NB4 (cell line): ENCODE results near the gene ARHGEF38.

Experiments
- MYC ChIP-seq: IDR thresholded peaks from 2 replicates; pipeline ENCODE4 v1.6.1; 2011; ENCODE audit warnings: low read depth, low read length
- POLR2A ChIP-seq: IDR thresholded peaks from 2 replicates; pipeline ENCODE4 v1.6.1; 2011; ENCODE audit warnings: mild to moderate bottlenecking; ENCODE audit not compliant: insufficient read length; ENCODE audit errors: extremely low read depth
- TF ChIP-seq, protein P1 (sequence below): IDR thresholded peaks from one replicate; pipeline ENCODE4 v1.5.1; 2012; ENCODE audit warnings: low read depth, low read length
- TF ChIP-seq, protein P2 (sequence below): IDR thresholded peaks from 2 replicates; pipeline ENCODE4 v1.6.1; 2011; ENCODE audit warnings: low read depth, low read length

DNA sequence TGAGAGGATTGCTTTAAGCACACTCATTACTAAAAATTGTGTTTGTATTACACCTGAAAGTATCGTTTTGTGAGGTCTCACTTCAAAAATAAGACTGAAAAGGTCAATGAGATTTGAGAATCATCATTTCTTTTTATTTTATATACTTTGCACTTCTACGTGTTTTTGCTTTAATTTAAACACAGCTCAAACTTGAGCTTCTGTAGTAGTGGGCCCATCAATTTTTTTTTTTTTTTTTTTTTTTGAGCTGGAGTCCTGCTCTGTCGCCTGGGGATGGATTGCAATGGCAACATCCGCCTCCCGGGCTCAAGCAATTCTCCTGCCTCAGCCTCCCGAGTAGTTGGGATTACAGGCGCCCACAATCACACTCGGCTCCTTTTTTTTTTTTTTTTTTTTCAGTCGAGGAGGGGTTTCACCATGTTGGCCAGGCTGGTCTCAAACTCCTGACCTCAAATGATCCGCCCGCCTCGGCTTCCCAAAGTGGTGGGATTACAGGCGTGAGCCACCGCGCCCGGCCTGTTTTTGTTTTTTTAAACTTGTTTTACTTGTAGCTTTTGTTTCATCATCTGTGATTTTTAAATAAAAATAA is 157.7 kb downstream of the ARHGEF38 start:
- TF ChIP-seq, protein P1, sequence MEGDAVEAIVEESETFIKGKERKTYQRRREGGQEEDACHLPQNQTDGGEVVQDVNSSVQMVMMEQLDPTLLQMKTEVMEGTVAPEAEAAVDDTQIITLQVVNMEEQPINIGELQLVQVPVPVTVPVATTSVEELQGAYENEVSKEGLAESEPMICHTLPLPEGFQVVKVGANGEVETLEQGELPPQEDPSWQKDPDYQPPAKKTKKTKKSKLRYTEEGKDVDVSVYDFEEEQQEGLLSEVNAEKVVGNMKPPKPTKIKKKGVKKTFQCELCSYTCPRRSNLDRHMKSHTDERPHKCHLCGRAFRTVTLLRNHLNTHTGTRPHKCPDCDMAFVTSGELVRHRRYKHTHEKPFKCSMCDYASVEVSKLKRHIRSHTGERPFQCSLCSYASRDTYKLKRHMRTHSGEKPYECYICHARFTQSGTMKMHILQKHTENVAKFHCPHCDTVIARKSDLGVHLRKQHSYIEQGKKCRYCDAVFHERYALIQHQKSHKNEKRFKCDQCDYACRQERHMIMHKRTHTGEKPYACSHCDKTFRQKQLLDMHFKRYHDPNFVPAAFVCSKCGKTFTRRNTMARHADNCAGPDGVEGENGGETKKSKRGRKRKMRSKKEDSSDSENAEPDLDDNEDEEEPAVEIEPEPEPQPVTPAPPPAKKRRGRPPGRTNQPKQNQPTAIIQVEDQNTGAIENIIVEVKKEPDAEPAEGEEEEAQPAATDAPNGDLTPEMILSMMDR = no peak
- no peak for TF ChIP-seq POLR2A
- TF ChIP-seq, protein P2, sequence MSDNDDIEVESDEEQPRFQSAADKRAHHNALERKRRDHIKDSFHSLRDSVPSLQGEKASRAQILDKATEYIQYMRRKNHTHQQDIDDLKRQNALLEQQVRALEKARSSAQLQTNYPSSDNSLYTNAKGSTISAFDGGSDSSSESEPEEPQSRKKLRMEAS = no peak
- no peak for TF ChIP-seq MYC
